PC-9 (cell line): Measurements from ENCODE around the gene FN3K. TPM values are rescaled to one million over a fixed set of nuclear protein-coding genes. Genes with fewer than 3 reads are reported as not detected.

ENCODE experiments used
- BruUV-seq: library from RNA; stranded (reverse); fragments of 400-500 nt; replicated peaks from 2 replicates; lab custom pipeline; 2021; lab: Mats Ljungman, UMichigan
- CTCF ChIA-PET: fragments of 300-600 bp; sonication (Branson Sonifier 250); formaldehyde crosslinking; loops from one replicate; lab custom pipeline; 2022; ENCODE audit warnings: antibody characterized with exemption; lab: Charles Lee
- POLR2A ChIA-PET: fragments of 300-600 bp; sonication (Branson Sonifier 250); formaldehyde crosslinking; loops from one replicate; lab custom pipeline; 2022; ENCODE audit warnings: antibody characterized with exemption; ENCODE audit not compliant: unreplicated experiment; lab: Charles Lee
- DNase-seq, 2 experiments: peaks; one replicate each; pipeline versions ENCODE4 v3.0.0 to v3.0.0-alpha.2; 2015 to 2022; ENCODE audit warnings: mixed read lengths in 1 of 2
- H2AFZ ChIP-seq: fragments of 200-600 bp; sonication (generic); 2 replicates; pipeline ENCODE4 v1.8.1; 2017; ENCODE audit warnings: antibody characterized with exemption
- H3F3A ChIP-seq: fragments of 200-600 bp; sonication (generic); 2 replicates; pipeline ENCODE4 v1.8.1; 2017; ENCODE audit warnings: antibody characterized with exemption, mild to moderate bottlenecking, low read depth; ENCODE audit not compliant: insufficient read depth
- H3K27ac ChIP-seq: fragments of 200-600 bp; sonication (generic); 2 replicates; pipeline ENCODE4 v1.6.1; 2016; ENCODE audit warnings: mixed run types
- H3K27me3 ChIP-seq: fragments of 200-600 bp; sonication (generic); 2 replicates; pipeline ENCODE4 v1.6.1; 2016; ENCODE audit warnings: low read depth, mixed run types; ENCODE audit not compliant: insufficient read depth
- H3K36me3 ChIP-seq: fragments of 200-600 bp; sonication (generic); 2 replicates; pipeline ENCODE4 v1.6.1; 2016; ENCODE audit warnings: low read depth, mixed run types
- H3K4me1 ChIP-seq: fragments of 200-600 bp; sonication (generic); replicated peaks from 2 replicates; pipeline ENCODE4 v1.6.1; 2016; ENCODE audit warnings: mixed run types; ENCODE audit not compliant: insufficient read depth
- H3K4me2 ChIP-seq: fragments of 200-600 bp; sonication (generic); 2 replicates; pipeline ENCODE4 v1.6.1; 2017; ENCODE audit warnings: mixed run types
- H3K4me3 ChIP-seq: fragments of 200-600 bp; sonication (generic); 2 replicates; pipeline ENCODE4 v1.6.1; 2016; ENCODE audit warnings: mixed run types
- H3K79me2 ChIP-seq: fragments of 200-600 bp; sonication (generic); 2 replicates; pipeline ENCODE4 v1.6.1; 2017; ENCODE audit warnings: low read depth, mixed run types
- H3K9me2 ChIP-seq: fragments of 200-600 bp; sonication (generic); 2 replicates; pipeline ENCODE4 v1.8.1; 2017; ENCODE audit warnings: mild to moderate bottlenecking; ENCODE audit not compliant: insufficient read depth
- H3K9me3 ChIP-seq: fragments of 200-600 bp; sonication (generic); 2 replicates; pipeline ENCODE4 v1.8.1; 2016; ENCODE audit warnings: low read depth; ENCODE audit not compliant: insufficient read depth
- H4K20me1 ChIP-seq: fragments of 200-600 bp; sonication (generic); 2 replicates; pipeline ENCODE4 v1.8.1; 2017; ENCODE audit not compliant: insufficient read depth
- CTCF ChIP-seq: fragments of 200-600 bp; sonication (generic); conservative IDR thresholded peaks from 2 replicates; pipeline ENCODE4 v1.6.1; 2017; ENCODE audit warnings: mixed run types, antibody characterized with exemption, mild to moderate bottlenecking, moderate library complexity
- EZH2 ChIP-seq: fragments of 200-600 bp; sonication (generic); IDR thresholded peaks from 2 replicates; pipeline ENCODE4 v1.8.0; 2017; ENCODE audit warnings: antibody characterized with exemption, low read depth
- intact Hi-C: fragments of 100-400 bp; cut with micrococcal nuclease; formaldehyde crosslinking; loops from one replicate; pipeline ENCODE4 v1.10.0; 2022; ENCODE audit not compliant: unreplicated experiment
- total RNA-seq: library from RNA; stranded (reverse); gene quantifications from 2 replicates; pipeline ENCODE4 v1.2.3, GENCODE V29; 2021

FN3K gene
- total RNA-seq, 1 experiment from 2014 or later: 14.0 TPM

GRCh38 chr17:82710499-82711232 is 24.7 kb upstream of the FN3K start:
- no TSS peak for BruUV-seq
- Histone ChIP-seq H3K36me3 (no peaks in the 10 kb centered on the region), H3K4me2 (no peak overlapping the region), H3K79me2 (no peaks in the 10 kb centered on the region), H3F3A (peaks cover 6% of the 10 kb centered on the region; the same call in 1 of the 2 replicates), H3K9me3 (no peaks in the 10 kb centered on the region), H3K9me2 (no peaks in the 10 kb centered on the region), H3K4me3 (no peak overlapping the region), H3K4me1 (no peaks in the 10 kb centered on the region), H3K27ac (no peak overlapping the region), H3K27me3 (no peaks in the 10 kb centered on the region), H4K20me1 (no peaks in the 10 kb centered on the region), H2AFZ (no peak overlapping the region)
- ChIA-PET CTCF (no interaction called here), POLR2A (no interaction called here)
- DNase-seq: no peak
- intact Hi-C loops: loop anchor here (10.0 kb wide), 1 partner anchor 66 kb away; the partner anchor contains the start of gene WDR45B
- TF ChIP-seq EZH2 (no peak), CTCF (no peak)

GRCh38 chr17:82713071-82713723 is 22.2 kb upstream of the FN3K start:
- Histone ChIP-seq H2AFZ (no peak overlapping the region), H3K9me3 (no peaks in the 10 kb centered on the region), H3K27me3 (no peaks in the 10 kb centered on the region), H3K9me2 (no peaks in the 10 kb centered on the region), H3K4me1 (no peaks in the 10 kb centered on the region; the same call in 1 of the 2 replicates), H3F3A (peaks cover 3% of the 10 kb centered on the region; the same call in 1 of the 2 replicates), H4K20me1 (no peaks in the 10 kb centered on the region; the same call in 1 of the 2 replicates), H3K79me2 (peaks cover 6% of the 10 kb centered on the region), H3K36me3 (no peaks in the 10 kb centered on the region), H3K4me3 (no peak overlapping the region), H3K4me2 (no peak overlapping the region), H3K27ac (no peak overlapping the region)
- ChIA-PET CTCF (no interaction called here), POLR2A (no interaction called here)
- intact Hi-C loops: loop anchor here (10.0 kb wide), 1 partner anchor 68 kb away; the partner anchor contains the start of gene WDR45B
- TF ChIP-seq CTCF (no peak), EZH2 (no peak)
- no peak for DNase-seq
- no TSS peak for BruUV-seq

- Histone ChIP-seq H4K20me1 (no peaks in the 10 kb centered on the region; the same call in 1 of the 2 replicates), H3K4me2 (peak within 1 kb of the TSS; percentile 71), H3K4me1 (no peaks in the 10 kb centered on the region; the same call in 1 of the 2 replicates), H3K27ac (no peak within 1 kb of the TSS), H2AFZ (peak within 1 kb of the TSS; percentile 86), H3K79me2 (peaks cover 6% of the 10 kb centered on the region), H3K9me2 (no peaks in the 10 kb centered on the region), H3K4me3 (peak within 1 kb of the TSS; percentile 68), H3K36me3 (no peaks in the 10 kb centered on the region), H3F3A (no peaks in the 10 kb centered on the region), H3K27me3 (no peaks in the 10 kb centered on the region), H3K9me3 (no peaks in the 10 kb centered on the region)
- ChIA-PET CTCF (interaction anchor here (0.5 to 0.8 kb wide), 3 partner anchors 31 to 195 kb away, joined by 4 to 8 read pairs (median 4); no protein-coding TSS in a partner anchor), POLR2A (interaction anchor here (0.7 to 0.9 kb wide), 4 partner anchors 11 to 435 kb away, joined by 4 to 31 read pairs (median 13); no protein-coding TSS in a partner anchor)
- no peak for TF ChIP-seq EZH2
- TF ChIP-seq CTCF: no peak
- no TSS peak for BruUV-seq
- intact Hi-C loops: loop anchor here (10.0 kb wide), 1 partner anchor 72 kb away; the partner anchor contains the start of gene WDR45B
- DNase-seq: peak; percentile 72 to 84
Measured at GRCh38 chr17:82716203-82717010, 19.0 kb upstream of the FN3K start, which contains the start of gene FN3KRP. FN3KRP (plus strand) TSS chr17:82716706; CDS start chr17:82716756, 50 bp downstream.
